ENCODE results near the gene BEST2.
A peak's percentile ranks its signal among the peaks of the same experiment; 100 is the strongest.

BEST2 gene

DNA sequence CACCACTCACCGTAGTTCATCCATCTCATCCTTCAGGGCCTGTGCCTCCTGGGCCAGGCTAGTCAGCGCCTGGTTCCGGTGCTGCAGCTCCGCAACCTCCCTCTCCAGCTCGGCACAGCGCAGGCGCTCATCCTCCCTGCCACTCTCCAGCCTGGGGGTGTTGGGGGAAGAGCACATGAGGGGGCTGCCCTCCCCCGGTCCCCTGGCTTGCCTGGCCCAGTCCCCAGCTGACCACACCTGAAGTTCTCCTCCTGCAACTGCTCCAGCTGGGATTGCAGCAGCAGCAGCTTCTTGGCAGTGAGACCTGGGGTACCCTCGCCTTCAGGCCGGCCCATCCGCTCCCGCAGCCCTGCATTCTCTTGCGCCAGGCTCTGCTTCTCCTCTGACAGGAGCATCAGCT lies 19.3 kb downstream of the BEST2 start:
- TF ChIP-seq, protein P1, sequence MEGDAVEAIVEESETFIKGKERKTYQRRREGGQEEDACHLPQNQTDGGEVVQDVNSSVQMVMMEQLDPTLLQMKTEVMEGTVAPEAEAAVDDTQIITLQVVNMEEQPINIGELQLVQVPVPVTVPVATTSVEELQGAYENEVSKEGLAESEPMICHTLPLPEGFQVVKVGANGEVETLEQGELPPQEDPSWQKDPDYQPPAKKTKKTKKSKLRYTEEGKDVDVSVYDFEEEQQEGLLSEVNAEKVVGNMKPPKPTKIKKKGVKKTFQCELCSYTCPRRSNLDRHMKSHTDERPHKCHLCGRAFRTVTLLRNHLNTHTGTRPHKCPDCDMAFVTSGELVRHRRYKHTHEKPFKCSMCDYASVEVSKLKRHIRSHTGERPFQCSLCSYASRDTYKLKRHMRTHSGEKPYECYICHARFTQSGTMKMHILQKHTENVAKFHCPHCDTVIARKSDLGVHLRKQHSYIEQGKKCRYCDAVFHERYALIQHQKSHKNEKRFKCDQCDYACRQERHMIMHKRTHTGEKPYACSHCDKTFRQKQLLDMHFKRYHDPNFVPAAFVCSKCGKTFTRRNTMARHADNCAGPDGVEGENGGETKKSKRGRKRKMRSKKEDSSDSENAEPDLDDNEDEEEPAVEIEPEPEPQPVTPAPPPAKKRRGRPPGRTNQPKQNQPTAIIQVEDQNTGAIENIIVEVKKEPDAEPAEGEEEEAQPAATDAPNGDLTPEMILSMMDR (IDR thresholded peaks at IDR 0.05; ENCODE audit: low read depth, low read length): no peak
- H3K4me3 ChIP-seq (ENCODE audit: low read depth, low read length): no peak overlapping the region

DNA sequence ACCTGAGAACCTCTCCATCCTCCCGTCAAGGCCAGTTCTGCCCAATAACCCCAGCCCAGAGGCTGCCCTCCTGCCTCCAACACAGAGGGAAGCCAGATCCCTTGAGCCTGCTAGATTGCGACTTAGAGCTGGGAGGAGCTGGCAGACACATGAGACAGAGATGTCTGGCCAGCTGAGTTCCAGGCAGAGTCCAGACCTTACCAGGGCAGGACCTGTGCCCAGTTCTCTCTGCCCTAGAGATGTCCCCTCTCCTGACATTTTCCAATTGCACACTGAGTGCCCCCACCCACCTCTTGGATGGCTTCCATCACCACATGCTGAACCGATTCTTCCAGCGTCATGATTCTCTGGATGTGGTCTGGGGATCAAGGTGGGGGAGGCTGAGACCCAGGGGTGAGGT lies 20.7 kb downstream of the BEST2 start:
- TF ChIP-seq, protein P1 (IDR thresholded peaks at IDR 0.05; ENCODE audit: low read depth, low read length): no peak
- Histone ChIP-seq H3K36me3 (no peaks in the 10 kb centered on the region), H3K9me3 (no peaks in the 10 kb centered on the region), H3K27me3 (no peaks in the 10 kb centered on the region), H3K4me1 (no peaks in the 10 kb centered on the region; the same call in 1 of the 2 replicates), H3K4me3 (ENCODE audit: low read depth, low read length) (no peak overlapping the region)
- no peak for DNase-seq

More for the DNA sequence above, 19.3 kb downstream of the BEST2 start:
- H3K9me3 ChIP-seq: no peaks in the 10 kb centered on the region
- DNase-seq: no peak
- H3K4me1 ChIP-seq: no peaks in the 10 kb centered on the region; the same call in 1 of the 2 replicates
- no peaks in the 10 kb centered on the region for H3K36me3 ChIP-seq
- H3K27me3 ChIP-seq: no peaks in the 10 kb centered on the region

DNA sequence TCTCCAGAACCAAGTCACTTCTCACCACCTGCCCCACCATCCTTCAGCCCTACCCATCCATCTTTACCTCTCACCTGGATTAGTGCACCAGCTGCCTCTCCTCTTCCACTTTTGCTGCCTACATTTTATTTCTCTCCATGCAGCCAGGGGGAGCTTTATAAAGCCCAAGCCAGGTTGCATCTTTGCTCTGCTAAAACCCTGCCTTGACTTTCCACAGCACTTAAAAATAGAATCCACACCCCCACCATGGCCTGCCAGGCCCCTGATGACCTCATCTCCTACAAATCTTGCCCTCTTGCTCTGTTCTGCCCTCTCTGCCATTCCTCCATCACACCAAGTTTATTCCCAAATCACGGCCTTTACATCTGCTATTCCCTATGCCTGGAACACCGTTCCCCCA lies 22.0 kb downstream of the BEST2 start:
- TF ChIP-seq, protein P1 (IDR thresholded peaks at IDR 0.05; ENCODE audit: low read depth, low read length): peak; percentile 50
- Histone ChIP-seq H3K27me3 (no peaks in the 10 kb centered on the region), H3K36me3 (no peaks in the 10 kb centered on the region), H3K9me3 (no peaks in the 10 kb centered on the region), H3K4me3 (ENCODE audit: low read depth, low read length) (no peak overlapping the region), H3K4me1 (no peaks in the 10 kb centered on the region; the same call in 1 of the 2 replicates)
- DNase-seq: no peak

DNA sequence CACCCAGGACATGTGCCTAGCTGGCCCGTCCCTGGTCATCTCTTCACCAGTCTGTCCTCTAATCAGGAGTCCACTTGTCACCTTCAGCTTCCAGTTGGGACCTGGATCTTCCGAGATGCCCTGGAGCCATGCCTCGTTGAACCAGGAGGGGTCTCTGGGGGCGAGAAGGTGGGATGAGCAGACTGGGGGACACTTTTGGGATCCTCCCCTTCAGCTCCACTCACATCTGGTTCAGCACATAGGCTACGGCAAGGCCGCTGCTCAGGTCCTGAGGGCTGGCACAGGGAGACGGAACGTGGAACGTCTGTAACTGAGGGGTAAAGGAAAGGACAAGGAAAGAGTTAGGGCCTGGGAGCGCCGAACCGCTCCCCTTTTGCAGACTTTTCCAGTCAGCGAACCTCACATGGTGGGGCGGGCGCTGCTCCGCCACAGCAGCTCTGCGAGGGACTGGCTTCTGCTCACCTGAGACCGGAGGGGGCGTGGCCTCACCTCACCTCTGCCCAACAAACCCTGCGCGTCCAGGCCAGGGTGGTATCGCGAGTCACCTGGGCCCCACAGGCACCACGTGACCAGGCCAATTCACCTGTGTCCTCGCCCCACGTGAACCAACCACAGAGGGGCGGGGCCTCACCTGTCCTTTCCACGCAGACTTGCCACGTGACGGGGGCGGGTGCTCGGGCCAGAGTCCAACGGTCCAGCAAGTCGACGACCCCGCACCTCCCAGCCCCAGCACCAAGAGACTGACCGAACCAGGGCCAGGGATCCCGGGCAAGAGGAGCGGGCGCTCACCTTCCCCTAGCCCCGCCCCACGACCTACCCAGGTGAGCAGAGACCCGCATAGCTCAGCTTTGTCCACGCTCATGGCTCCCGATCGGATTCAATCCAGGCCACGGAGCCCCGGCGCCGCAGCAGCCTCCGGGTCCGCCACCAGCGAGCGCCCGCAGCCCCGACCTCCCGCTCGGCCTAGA lies 23.3 kb downstream of the BEST2 start, which contains the start of gene HOOK2:
Gene HOOK2, minus strand, starts transcription at position 965 of the 968 bp plus-strand sequence. Its CDS starts 103 bp downstream, at position 862.
- Histone ChIP-seq H3K9me3 (no peaks in the 10 kb centered on the region), H3K27me3 (no peaks in the 10 kb centered on the region), H3K4me3 (ENCODE audit: low read depth, low read length) (peak within 1 kb of the TSS; percentile 74), H3K36me3 (no peaks in the 10 kb centered on the region), H3K4me1 (peaks cover 10% of the 10 kb centered on the region)
- TF ChIP-seq, protein P1 (IDR thresholded peaks at IDR 0.05; ENCODE audit: low read depth, low read length): no peak
- DNase-seq: no peak

DNA sequence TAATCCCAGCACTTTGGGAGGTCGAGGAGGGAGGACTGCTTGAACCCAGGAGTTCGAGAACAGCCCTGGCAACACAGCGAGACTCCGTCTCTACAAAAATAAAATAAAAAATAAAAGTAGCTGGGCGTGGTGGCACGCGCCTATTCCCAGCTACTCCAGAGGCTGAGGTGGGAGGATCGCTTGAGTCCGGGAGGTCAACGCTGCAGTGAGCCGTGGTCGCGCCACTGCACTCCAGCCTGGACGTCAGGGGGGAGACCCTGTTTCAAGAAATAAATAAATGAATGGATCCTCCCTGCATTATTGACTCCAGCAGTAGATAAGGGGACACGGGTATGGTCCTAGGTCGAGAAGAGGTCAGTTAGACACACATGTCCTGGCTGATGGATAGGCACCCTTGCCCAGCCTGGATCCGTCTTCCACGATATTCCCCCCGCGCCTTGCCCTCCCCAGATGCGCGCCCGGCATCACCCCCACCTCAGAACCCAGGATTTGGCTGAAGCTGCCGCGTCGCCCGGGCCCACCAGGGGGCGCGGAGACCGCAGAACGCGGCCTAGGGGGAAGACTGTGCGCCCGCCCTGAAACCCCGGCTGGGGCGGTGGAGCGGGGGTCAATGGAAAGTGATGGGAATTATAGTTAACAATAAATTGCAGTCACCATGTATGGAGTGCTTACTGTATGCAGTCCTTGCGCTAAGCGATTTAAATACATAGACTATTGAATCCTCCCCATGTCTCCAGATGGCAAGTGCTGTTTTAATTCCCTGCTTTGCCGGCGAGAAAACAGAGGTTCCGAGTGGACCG lies 25.8 kb downstream of the BEST2 start:
- no peaks in the 10 kb centered on the region for H3K36me3 ChIP-seq
- TF ChIP-seq, protein P1 (IDR thresholded peaks at IDR 0.05; ENCODE audit: low read depth, low read length): peak; percentile 83
- H3K27me3 ChIP-seq: no peaks in the 10 kb centered on the region
- peaks cover 14% of the 10 kb centered on the region for H3K4me1 ChIP-seq
- no peaks in the 10 kb centered on the region for H3K9me3 ChIP-seq
- peak; percentile 92 for DNase-seq
- peak overlapping the region; percentile 65 for H3K4me3 ChIP-seq (ENCODE audit: low read depth, low read length)

Data from BE2C (cell line).